Measurements from ENCODE around the gene CRLF2.

DNA sequence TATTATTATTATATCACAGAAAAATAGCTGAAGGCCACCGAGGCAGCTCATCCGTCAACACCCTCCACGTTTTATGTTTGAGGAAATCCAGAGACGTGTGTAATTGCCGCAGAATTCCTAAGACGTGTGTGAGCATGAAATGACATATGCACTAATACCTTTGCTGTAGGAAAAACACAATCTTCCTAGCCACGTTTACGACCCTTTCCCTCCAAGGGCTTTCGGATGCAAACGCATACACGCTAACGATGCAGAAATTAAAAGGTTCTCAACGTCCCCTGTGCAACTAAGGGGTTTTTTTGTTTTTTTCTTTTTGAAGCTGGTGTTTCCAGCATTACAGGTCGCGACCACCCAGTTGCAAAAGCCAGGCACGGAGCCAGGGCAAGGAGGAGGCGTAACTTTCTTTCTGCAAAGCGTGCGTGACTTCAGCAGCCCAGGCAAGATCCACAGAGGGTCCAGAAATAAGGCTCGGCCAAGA is 33.8 kb downstream of the CRLF2 start:
- no peak for TF ChIP-seq POLR2A (IDR thresholded peaks at IDR 0.05)
- TF ChIP-seq, protein P1, sequence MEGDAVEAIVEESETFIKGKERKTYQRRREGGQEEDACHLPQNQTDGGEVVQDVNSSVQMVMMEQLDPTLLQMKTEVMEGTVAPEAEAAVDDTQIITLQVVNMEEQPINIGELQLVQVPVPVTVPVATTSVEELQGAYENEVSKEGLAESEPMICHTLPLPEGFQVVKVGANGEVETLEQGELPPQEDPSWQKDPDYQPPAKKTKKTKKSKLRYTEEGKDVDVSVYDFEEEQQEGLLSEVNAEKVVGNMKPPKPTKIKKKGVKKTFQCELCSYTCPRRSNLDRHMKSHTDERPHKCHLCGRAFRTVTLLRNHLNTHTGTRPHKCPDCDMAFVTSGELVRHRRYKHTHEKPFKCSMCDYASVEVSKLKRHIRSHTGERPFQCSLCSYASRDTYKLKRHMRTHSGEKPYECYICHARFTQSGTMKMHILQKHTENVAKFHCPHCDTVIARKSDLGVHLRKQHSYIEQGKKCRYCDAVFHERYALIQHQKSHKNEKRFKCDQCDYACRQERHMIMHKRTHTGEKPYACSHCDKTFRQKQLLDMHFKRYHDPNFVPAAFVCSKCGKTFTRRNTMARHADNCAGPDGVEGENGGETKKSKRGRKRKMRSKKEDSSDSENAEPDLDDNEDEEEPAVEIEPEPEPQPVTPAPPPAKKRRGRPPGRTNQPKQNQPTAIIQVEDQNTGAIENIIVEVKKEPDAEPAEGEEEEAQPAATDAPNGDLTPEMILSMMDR (IDR thresholded peaks at IDR 0.05): no peak

Measured in lower leg skin (tissue), 3 donors.